Myometrial cell (primary cell): ENCODE results near the gene NSL1. TPM values are rescaled to one million over a fixed set of nuclear protein-coding genes. Genes with fewer than 3 reads are reported as not detected.

Experiments
- total RNA-seq: library from RNA; depleted of rRNA; stranded (reverse); fragments of >200 nt; gene quantifications from 2 replicates; pipeline ENCODE4 v1.2.3, GENCODE V29; 2015

Gene NSL1, protein sequence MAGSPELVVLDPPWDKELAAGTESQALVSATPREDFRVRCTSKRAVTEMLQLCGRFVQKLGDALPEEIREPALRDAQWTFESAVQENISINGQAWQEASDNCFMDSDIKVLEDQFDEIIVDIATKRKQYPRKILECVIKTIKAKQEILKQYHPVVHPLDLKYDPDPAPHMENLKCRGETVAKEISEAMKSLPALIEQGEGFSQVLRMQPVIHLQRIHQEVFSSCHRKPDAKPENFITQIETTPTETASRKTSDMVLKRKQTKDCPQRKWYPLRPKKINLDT
- 19.0 and 25.0 TPM in 2 replicates for total RNA-seq

DNA sequence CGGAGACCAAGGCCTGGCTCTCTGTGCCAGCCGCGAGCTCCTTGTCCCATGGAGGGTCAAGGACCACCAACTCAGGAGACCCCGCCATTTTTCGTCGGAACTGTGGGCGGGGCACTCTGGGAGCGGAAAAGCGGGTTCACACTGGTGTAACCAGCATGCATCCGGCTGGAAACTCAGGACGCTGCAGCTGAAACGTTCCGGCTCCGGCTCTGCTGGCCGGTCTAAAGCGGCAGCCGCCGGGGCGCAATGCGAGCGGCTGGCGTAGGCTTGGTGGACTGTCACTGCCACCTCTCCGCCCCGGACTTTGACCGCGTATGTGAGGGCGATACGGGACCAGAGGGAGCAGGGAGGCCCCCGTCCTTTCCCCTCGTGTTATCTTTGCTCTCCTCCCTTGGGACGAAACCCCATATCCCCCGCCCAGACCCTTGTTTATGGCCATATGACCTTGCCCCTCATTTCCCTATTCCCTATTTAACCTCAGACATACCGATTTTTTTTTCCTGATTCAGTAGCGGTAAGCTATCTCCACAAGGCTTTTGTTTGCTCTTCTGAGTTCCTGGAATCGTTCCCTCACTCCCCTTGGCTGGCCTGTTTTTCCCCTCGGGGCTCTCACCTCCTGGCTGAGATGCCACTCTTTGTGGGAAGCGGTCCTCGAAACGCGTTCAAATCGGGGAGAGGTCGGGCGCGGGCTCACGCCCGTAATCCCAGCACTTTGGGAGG lies at the start of gene NSL1, which contains the start of gene TATDN3:
Gene NSL1 (minus strand): TSS at position 102 of the 720 bp plus-strand sequence. CDS start 14 bp downstream, at position 88.
Gene TATDN3 (plus strand): TSS at position 219 of the 720 bp plus-strand sequence. CDS start 28 bp downstream, at position 247.

DNA sequence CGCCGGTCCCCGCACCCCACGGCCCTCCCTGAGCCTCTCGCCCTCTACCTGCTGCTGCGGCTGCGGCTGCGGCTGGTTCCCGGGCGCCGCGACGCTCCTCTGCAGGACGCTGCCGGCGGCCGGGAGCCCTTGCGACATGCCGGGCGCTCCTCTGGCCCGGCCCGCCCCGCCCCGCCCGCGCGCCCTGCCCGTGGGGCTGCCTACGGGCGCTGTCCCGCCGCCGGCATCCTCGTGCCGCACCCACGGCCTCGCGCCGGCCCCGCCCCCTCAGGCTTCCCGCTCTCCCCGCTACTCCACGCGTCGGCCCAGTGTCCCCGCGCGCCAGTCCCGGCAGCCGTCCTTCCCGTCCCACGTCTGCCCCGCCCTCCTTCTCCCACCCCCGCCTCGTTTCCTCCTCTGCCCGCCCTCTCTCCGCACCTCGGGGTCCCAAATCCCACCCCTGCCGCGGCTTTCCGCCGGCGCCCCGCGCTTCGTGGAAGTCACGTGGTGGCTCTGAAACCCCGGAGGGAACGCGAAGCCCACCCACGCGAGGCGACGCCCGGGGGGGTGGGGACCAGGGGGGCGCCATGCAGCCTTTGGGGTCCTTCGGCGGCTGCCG lies 91.9 kb downstream of the NSL1 start, which contains the start of gene BATF3:
Gene BATF3 (minus strand): TSS at position 216 of the 598 bp plus-strand sequence. CDS start 78 bp downstream, at position 138.

Other genes starting within 250 kb of the NSL1 start
- 1.9 and 3.2 TPM in 2 replicates for gene ATF3, start 183.0 kb downstream of the NSL1 start, total RNA-seq
- gene BATF3, start 91.9 kb downstream of the NSL1 start, total RNA-seq, result 0.35 and 1.4 TPM in 2 replicates
- gene TATDN3, start 117 bp upstream of the NSL1 start, total RNA-seq, result 9.2 and 17.4 TPM in 2 replicates
- not detected in 2 replicates for gene SPATA45, start 55.9 kb upstream of the NSL1 start, total RNA-seq
- 8.0 and 13.5 TPM in 2 replicates for gene FLVCR1, start 66.5 kb upstream of the NSL1 start, total RNA-seq
- gene VASH2, start 158.8 kb upstream of the NSL1 start, total RNA-seq, result under 0.01 TPM in 1 of 2 replicates, not detected in the other
- gene ANGEL2, start 224.1 kb upstream of the NSL1 start, total RNA-seq, result 24.8 and 31.7 TPM in 2 replicates